Spinal cord (tissue), 10 donors: ENCODE results near the gene MIER1. TPM values are rescaled to one million over a fixed set of nuclear protein-coding genes. Genes with fewer than 3 reads are reported as not detected.
"Not testable (repeated sequence)": the region's sequence is repeated elsewhere in the genome, so short reads cannot be mapped to it uniquely, and the experiment has no call there.

Experiments used
- DNase-seq, 6 donors: peaks; one replicate each; pipeline versions ENCODE4 v3.0.0 to v3.0.0-alpha.2; 2013 to 2015; ENCODE audit warnings: low spot score in 6 of 6, low read depth in 4 of 6
- H3K27ac ChIP-seq: one replicate; pipeline ENCODE4 v1.5.1; 2013; ENCODE audit warnings: low read depth, low read length, control low read depth
- H3K27me3 ChIP-seq: one replicate; pipeline ENCODE4 v1.6.1; 2013; ENCODE audit warnings: low read length; ENCODE audit not compliant: control insufficient read depth, insufficient read depth
- H3K36me3 ChIP-seq: one replicate; pipeline ENCODE4 v1.6.1; 2013; ENCODE audit warnings: low read length; ENCODE audit not compliant: control insufficient read depth, insufficient read depth
- H3K4me1 ChIP-seq: one replicate; pipeline ENCODE4 v1.6.1; 2013; ENCODE audit warnings: low read length; ENCODE audit not compliant: control insufficient read depth, insufficient read depth
- H3K4me3 ChIP-seq: one replicate; pipeline ENCODE4 v1.5.1; 2013; ENCODE audit warnings: low read depth, low read length, control low read depth
- H3K9me3 ChIP-seq: one replicate; pipeline ENCODE4 v1.6.1; 2013; ENCODE audit warnings: low read length; ENCODE audit not compliant: control insufficient read depth, insufficient read depth
- WGBS: methylation state at CpG from one replicate; pipeline ENCODE4 v1.1.5; 2013; ENCODE audit warnings: missing lambda C conversion rate; ENCODE audit not compliant: insufficient coverage; 5-methylcytosine and 5-hydroxymethylcytosine counted together
- polyA plus RNA-seq, 2 donors: library from polyadenylated mRNA; unstranded; fragments of 120-200 nt; gene quantifications; one replicate each; pipeline ENCODE4 v1.2.1, GENCODE V29; 2013; ENCODE audit not compliant: insufficient read length in 2 of 2
- total RNA-seq, 2 donors: library from RNA; depleted of rRNA in 1 of 2; stranded (reverse); fragments of 120-200 nt in 1 of 2; fragments of >200 nt in 1 of 2; gene quantifications; one replicate each; pipeline versions ENCODE4 v1.2.3 to v1.2.4, GENCODE V29; 2013 to 2014
- donor health status: healthy.

The MIER1 gene
- total and polyA plus RNA-seq, 4 donors: 18.4 to 34.8 (median 28.4) TPM

GRCh38 chr1:66951513-66951912 lies 26.7 kb downstream of the MIER1 start:
- H3K9me3 ChIP-seq: no peaks in the 10 kb centered on the region
- H3K4me3 ChIP-seq: no peak overlapping the region
- WGBS: 100% methylated on average over 2 of the region's 6 CpGs
- no peaks in the 10 kb centered on the region for H3K27me3 ChIP-seq
- peaks cover 9% of the 10 kb centered on the region for H3K36me3 ChIP-seq
- no peaks in the 10 kb centered on the region for H3K4me1 ChIP-seq
- H3K27ac ChIP-seq: no peak overlapping the region
- DNase-seq: no peak

GRCh38 chr1:66954208-66954607 lies 29.4 kb downstream of the MIER1 start:
- Histone ChIP-seq H3K36me3 (peaks cover 9% of the 10 kb centered on the region), H3K27ac (no peak overlapping the region)
- no CpG with 5 or more reads among the region's 4 CpGs for WGBS

GRCh38 chr1:66957938-66958337 lies 33.1 kb downstream of the MIER1 start:
- no peaks in the 10 kb centered on the region for H3K4me1 ChIP-seq
- no peak overlapping the region for H3K27ac ChIP-seq
- no peak overlapping the region for H3K4me3 ChIP-seq
- no peaks in the 10 kb centered on the region for H3K9me3 ChIP-seq
- no peaks in the 10 kb centered on the region for H3K27me3 ChIP-seq
- no peak for DNase-seq
- H3K36me3 ChIP-seq: peaks cover 6% of the 10 kb centered on the region
- whole genome bisulfite sequencing: 100% methylated on average over 2 of the region's 3 CpGs

More at GRCh38 chr1:66954208-66954607, 29.4 kb downstream of the MIER1 start:
- Histone ChIP-seq H3K4me3 (no peak overlapping the region), H3K4me1 (no peaks in the 10 kb centered on the region), H3K9me3 (no peaks in the 10 kb centered on the region), H3K27me3 (no peaks in the 10 kb centered on the region)
- no peak for DNase-seq

GRCh38 chr1:66966188-66966873 lies 41.5 kb downstream of the MIER1 start:
- H3K36me3 ChIP-seq: peaks cover 13% of the 10 kb centered on the region
- DNase-seq: not testable (repeated sequence)
- no CpG with 5 or more reads among the region's 7 CpGs for WGBS

GRCh38 chr1:66968574-66968973 lies 43.8 kb downstream of the MIER1 start:
- H3K4me3 ChIP-seq: no peak overlapping the region
- peaks cover 13% of the 10 kb centered on the region for H3K36me3 ChIP-seq
- no peak for DNase-seq
- no peaks in the 10 kb centered on the region for H3K4me1 ChIP-seq
- no CpG with 5 or more reads among the region's 3 CpGs for WGBS
- H3K27me3 ChIP-seq: no peaks in the 10 kb centered on the region
- H3K27ac ChIP-seq: no peak overlapping the region
- no peaks in the 10 kb centered on the region for H3K9me3 ChIP-seq

More at GRCh38 chr1:66966188-66966873, 41.5 kb downstream of the MIER1 start:
- not testable (repeated sequence) for H3K27me3 ChIP-seq, H3K27ac ChIP-seq, H3K4me1 ChIP-seq, H3K9me3 ChIP-seq, H3K4me3 ChIP-seq

GRCh38 chr1:66978201-66978600 lies 53.4 kb downstream of the MIER1 start:
- Histone ChIP-seq H3K4me1 (no peaks in the 10 kb centered on the region), H3K4me3 (no peak overlapping the region), H3K9me3 (no peaks in the 10 kb centered on the region), H3K36me3 (peaks cover 12% of the 10 kb centered on the region), H3K27ac (no peak overlapping the region), H3K27me3 (no peaks in the 10 kb centered on the region)
- no peak for DNase-seq

GRCh38 chr1:66979621-66980020 lies 54.8 kb downstream of the MIER1 start:
- not testable (repeated sequence) for H3K4me1 ChIP-seq, H3K27me3 ChIP-seq, H3K27ac ChIP-seq, H3K4me3 ChIP-seq, H3K9me3 ChIP-seq, DNase-seq
- WGBS: 97% methylated on average over 9 of the region's 11 CpGs
- H3K36me3 ChIP-seq: peaks cover 15% of the 10 kb centered on the region

- WGBS: no CpG with 5 or more reads among the region's 1 CpG
- Histone ChIP-seq H3K4me3 (no peak overlapping the region), H3K36me3 (peaks cover 12% of the 10 kb centered on the region), H3K9me3 (no peaks in the 10 kb centered on the region), H3K27ac (no peak overlapping the region), H3K4me1 (no peaks in the 10 kb centered on the region), H3K27me3 (no peaks in the 10 kb centered on the region)
- no peak for DNase-seq
Measured at GRCh38 chr1:66980745-66981367, 56.1 kb downstream of the MIER1 start.

- Histone ChIP-seq H3K27me3 (no peaks in the 10 kb centered on the region), H3K9me3 (no peaks in the 10 kb centered on the region), H3K4me1 (no peaks in the 10 kb centered on the region), H3K36me3 (peaks cover 9% of the 10 kb centered on the region), H3K4me3 (no peak overlapping the region), H3K27ac (no peak overlapping the region)
- DNase-seq: no peak
- WGBS: 74% methylated on average over 3 of the region's 4 CpGs
Measured at GRCh38 chr1:66981679-66982078, 56.9 kb downstream of the MIER1 start.
